ENCODE data around the gene ABLIM3.

ABLIM3 gene

DNA sequence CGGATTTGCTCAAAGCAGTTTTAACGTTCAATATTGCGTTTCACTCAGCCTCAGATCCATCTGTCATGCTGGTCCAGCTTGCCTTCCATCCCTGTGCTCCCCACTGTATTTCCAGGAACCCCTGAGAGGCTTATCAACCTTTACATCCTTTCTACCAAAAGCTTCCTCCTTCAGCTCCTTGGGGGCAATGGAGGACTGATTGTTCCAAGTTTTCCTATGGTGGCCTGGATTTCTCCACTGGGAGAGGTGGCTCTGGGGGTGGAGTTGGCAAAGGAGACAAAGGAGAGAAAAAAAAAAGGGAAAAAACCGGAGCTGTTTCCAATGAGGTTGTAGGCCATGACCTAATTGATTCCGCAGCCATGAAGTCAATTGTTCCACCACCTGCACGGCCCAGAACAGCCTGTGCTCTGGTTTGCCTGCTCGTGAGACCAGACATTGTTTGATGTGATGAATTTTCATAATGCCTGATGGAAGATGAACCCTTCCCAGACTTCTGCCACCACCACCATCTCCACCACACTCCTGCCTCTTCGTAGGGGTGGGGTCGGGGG is 54.1 kb downstream of the ABLIM3 start:
- no peak for DNase-seq

DNA sequence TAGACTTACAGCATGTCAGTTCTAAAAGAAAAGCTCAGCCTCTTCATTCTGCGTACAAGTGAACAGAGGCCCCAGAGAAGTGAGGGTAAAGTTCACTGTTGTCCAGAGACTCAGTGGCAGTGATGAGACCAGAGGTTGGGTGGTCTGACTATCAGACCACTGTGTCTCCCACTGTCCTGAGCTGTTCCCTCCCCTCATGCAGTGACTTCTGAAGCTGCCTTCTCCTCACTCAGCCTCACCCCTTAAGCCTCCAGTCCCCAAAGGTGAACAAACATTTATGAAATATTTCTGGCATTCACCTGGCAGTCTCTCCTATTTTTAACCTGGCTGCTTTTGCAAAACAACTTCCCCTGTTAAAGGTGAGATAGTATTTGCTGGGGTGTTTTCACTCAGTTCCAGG is 54.7 kb downstream of the ABLIM3 start:
- DNase-seq, result no peak

DNA sequence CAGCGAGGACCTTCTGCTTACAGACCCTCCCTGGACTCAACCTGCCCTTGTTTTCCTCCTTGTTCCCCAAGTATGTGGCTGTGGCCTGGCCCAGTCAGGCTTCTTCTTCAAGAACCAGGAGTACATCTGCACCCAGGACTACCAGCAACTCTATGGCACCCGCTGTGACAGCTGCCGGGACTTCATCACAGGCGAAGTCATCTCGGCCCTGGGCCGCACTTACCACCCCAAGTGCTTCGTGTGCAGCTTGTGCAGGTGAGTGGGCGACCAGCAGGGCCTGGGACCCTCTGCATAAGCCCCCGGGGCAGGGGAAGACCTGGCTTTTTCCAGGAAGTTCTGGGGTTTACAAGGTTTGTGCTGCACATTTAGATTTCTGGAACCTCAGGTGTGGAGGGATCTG is 56.9 kb downstream of the ABLIM3 start:
- no peak for DNase-seq

DNA sequence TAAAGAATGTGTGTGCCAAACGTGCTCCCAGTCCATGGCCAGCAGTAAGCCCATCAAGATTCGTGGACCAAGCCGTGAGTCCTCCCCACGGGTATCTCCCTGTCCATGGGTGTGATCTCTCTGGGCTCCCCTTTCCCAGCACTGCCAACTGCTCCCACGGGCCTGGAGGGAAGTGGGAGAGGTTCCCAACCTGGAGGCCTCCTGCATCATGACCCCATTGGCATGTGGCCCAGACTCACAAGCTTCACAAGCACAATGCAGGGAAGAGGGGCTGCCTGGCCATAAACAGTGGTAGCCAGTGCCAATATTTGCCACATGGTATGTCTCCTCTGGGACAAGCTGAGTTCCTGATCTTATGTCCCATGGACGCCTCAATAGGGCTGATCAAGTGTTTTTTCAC is 59.1 kb downstream of the ABLIM3 start:
- DNase-seq, result no peak

DNA sequence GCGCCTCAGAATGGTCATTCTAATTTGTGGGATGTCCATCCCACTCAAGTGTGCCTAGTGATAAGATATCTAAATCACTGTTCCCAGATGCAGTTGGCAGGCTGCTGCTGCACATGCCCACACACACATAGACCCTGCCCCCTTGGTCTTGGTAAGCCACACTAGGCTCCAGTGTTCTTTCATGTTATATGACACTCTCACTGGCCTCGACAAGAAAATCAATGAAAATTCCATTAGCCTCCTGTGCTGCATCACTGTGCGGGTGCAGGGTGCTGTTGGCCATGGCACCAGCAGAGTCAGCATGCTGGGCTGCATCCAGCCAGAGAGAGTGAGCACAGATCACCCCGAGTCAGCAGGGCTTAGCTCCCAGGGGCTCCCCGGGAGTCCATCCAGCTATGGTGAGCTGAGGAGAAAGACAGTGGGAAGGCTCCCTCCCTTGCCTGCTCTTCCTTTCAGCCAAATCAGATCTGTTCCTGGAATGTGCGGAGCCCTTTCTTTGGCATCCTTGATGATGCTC is 59.9 kb downstream of the ABLIM3 start:
- DNase-seq, result no peak

DNA sequence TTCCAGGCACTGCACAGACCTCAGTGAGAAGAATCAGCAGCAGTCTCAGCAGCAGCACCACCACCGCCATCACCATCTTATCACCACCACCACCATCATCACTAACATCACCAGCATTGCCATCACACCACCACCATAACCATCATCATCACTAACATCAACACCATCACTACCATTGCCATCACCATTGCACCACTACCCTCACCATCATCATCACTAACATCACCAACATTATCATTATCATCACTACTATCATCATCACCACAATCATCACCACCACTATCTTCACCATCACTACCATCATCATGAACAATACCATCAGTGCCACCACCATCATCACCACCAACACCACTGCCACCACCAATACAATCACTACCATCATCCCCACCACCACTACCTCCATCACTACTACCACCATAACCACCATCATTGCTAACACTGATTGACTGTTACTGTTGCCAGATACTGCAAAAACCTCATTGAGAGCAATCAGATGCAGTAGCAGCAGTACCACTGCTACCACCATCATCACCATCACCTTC is 61.7 kb downstream of the ABLIM3 start:
- no peak for DNase-seq

DNA sequence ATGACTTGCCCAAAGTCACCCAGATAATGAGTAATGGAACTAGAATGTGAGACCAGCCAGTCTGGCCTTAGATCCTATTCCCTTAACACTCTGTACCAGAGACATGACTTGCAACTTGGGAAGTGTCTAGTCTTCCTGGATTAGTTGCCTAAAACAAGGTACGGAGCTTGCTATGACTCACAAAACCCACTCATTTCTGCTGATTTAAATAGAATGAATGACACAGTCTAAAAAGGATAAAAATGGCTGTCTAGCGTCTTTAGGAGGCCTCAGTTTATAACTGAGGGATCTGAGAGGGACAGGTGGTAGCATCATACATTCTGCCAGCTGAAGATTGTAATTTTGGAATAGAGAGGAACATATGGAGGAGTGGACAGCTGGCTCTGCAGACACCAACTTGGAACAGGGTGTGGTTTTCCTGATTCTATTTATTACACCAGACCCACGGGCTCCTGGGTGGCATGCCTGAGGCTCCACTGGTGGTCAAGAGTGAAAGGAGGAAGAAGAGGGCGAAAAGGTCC is 62.7 kb downstream of the ABLIM3 start:
- DNase-seq, result no peak

DNA sequence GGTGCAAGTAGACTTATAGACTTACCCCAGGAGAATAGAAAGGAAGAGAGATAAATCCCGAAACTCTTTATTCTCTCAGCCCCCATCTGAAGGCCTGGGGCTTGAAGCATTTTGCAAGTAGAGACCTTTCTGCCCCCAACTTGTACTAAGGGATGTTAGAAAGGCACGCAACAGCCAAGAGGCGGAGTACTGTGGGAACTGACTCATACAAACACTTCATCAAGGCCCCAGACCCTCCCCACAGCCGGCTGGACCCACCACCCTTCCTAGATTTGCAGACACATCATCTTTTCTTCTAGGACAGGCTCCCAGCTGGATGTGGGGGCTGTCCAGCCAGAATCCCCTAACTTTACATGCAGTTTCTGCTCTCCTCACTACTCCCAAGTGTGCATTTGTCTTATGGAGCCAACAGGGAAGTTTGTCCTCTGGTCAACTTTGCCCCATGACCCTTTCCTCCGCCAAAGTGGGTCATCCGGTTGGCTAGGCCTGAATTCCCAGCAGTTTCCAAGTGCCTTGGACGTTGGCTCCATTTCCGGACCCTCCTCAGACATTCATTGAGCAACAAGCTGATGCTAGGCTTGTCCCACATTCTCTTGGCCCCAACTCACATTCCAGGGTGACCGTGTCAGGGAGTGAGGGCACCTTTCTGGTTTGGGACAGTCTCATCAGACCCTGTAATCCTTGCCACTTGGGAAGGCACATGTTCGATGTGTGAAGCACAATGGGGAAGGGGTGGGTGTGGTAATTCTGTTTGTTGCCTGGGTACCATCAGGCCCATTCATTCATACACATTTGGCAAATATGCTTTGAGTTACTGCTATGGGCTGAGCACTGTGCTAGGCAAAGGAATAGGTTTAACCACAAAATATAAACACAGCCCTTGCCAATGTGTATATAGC is 64.6 kb downstream of the ABLIM3 start:
- no peak for DNase-seq

DNA sequence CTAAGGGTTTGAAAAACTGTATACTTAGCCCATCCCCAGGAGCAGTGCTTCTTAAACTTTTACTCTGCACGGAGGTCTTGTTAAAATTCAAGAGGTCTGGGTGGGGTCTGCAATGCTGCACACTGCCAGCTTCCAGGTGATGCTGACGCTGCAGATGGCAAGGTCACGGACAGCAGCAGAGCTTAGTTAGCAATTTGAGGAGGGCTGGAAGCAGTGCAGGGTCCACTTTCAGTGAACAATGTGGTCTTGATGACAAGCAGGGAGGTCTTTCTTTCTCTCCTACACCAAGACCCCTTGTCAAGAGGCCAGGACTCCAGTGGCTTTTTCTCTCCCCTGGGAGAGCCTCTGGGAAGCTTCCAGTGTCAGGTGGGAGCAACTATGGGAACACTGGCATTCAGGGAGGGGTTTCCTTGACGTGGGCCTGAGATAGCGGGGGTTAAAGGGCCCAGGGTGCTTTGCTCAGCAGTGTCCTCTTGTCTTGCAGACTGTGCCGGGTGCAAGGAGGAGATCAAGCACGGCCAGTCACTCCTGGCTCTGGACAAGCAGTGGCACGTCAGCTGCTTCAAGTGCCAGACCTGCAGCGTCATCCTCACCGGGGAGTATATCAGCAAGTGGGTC is 65.3 kb downstream of the ABLIM3 start:
- DNase-seq, result no peak

DNA sequence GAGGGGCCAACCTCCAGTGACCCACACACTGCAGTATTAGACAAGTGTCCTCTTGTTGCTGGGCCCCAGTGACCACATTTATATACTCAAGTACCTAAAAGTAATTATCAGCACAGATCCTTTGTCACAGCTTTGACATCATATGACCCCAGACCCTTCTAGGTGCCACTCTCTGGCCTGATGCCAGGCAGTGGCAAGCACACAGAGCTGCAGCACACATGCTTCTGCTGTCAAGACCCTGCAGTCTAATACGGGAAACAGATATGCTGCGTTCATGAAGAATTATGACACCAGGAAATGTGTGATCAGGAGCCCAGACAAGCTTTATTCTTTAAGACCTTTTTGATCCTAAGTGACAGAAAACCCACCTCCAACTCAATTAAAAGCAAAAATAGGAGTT is 66.5 kb downstream of the ABLIM3 start:
- no peak for DNase-seq

DNA sequence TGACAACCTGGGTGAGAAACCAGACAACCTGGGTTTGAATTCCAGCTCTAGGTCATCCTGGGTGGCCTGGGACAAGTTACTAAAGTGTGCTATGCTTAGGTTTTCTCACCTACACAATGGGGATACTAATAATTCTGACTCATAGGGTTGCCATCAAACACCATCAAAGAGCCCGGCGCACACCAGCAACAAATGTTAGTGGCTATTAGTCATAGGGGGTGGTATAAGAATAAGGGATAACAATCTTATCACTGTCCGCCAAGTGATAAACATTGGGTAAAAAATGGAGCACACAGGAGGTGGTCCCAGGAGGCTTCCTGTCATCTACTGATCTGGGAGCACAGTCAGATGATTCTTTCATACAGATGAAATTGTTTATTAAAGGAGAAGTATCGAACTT is 68.9 kb downstream of the ABLIM3 start:
- no peak for DNase-seq

DNA sequence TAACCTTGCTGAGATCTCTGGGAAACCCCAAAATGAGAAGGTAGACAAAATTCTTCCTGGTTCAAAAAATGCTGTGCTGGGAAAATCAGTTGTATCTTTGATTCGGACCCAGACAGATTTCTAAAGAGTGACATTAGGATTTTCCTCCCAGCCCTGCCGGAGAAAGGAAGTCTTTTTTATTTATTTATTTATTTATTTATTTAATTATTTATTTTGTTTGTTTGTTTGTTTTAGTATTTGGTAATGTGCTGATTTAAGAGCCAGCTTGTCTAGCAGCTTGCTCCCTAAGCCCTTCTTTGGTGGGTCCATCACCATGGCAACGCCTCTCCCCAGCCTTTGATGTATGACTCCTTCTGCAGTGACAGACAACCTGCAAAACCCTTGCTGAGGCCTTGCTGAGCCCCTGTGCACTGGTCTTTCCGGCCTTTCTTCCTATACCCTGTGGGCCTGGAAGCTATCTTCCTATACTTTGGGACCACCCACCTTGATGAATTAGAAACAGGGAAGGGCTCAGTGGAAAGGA is 69.7 kb downstream of the ABLIM3 start:
- DNase-seq, result no peak

DNA sequence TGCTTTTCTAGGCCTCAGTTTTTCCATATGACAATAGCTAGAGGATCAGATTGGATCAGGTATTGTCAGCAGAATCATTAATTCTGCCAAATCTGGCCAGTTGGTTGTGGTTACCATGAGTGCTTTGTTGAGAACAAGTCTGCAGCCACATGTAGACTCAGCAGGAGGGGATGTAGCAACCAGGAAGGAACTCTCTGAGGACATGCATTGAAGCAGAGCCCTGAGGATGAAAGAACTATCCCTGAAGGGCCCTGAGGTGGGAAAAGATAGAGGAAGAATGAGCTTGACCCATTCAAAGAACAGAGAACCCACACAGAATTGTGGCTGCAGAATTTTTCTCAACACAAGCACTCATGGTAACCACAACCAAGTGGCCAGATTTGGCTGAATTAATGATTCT is 70.3 kb downstream of the ABLIM3 start:
- DNase-seq, result no peak

DNA sequence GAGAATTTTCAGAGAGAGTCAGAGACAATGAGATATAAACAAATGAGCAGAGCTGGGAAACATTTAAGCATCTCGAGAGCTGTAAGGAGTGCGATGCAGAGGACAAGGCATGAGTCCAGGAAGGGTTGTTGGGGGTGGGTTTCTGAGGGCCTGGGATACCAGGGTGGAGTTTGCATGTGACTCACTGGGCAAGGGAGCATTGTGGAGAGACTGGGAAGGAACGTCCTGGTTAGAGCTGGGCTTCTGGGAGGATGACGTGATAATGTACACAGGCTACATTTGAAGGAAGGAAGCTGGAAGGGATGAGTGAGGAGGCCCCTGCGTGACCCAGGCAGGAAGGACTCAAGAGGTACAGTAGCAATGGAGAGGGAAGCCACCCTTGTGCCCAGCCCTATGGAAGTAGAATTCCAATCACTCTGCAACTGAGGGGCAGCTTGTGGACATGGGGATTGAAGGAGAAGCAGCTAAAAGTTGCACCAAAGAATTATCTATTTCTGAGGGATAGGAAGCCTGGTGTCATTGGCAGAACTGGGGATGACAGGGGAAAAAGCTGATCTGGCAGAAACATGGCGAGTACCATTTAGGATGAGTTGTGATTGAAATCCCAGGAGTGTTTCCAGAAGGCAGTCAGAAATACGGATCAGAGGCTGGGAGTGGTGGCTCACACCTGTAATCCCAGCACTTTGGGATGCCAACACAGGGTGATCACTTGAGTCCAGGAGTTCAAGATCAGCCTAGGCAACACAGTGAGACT is 71.1 kb downstream of the ABLIM3 start:
- no peak for DNase-seq

DNA sequence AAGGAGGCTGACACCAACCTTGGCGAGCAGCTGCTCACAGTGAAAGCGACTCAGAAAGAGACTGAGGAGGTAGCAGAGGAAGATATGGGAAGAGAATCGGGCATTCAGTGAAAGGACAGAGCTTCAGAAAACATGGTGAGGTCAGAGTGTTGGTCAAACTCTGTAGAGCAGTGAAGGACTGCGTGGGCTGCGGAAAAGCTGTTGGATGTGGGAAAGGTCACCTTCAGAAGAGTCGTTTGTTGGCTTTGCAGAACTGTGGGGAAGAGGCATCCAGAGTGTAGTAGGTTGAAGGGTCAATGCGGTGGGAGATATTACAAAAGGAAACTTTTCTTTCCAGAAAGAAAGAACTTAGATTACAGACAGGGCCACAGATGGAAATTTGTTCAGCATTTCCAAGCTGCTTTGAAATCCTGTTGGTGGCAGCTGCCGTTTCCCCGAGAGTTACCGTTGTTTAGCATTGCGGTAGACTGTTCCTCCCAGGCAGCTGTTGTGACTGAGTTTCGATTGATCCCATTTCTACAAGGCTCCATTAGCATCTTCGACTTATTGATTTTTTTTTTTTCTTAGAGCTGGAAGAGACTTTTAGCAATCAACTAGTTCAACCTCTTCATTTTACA is 72.1 kb downstream of the ABLIM3 start:
- no peak for DNase-seq

DNA sequence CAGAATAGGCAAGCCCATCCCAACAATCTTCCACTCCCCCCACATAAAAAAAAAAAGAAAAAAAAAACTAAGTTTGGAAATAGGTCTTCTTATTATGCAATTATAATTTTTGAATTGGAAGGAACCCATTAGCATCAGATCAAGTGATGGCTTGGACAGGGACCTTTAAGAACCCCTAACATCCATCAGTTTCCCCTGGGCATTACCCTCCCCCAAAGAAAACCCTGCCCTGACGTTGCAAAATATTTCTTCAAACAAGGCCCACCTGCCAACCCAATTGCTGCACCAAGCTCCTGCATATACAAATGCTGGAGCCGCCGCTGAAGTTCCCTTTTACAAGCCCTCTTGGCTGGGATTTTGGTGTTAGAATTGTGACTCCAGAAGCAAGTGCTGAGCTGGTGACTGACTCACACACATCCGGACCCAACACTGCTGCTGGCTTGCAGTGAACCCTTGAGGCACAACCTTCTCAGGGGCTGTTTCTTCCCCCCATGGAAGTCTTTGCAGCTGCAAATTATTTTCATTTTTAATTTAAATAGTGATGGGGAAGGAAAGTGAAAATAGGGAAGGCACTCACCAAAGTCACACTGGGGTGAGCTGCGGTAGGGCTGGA is 74.3 kb downstream of the ABLIM3 start:
- DNase-seq, result no peak

DNA sequence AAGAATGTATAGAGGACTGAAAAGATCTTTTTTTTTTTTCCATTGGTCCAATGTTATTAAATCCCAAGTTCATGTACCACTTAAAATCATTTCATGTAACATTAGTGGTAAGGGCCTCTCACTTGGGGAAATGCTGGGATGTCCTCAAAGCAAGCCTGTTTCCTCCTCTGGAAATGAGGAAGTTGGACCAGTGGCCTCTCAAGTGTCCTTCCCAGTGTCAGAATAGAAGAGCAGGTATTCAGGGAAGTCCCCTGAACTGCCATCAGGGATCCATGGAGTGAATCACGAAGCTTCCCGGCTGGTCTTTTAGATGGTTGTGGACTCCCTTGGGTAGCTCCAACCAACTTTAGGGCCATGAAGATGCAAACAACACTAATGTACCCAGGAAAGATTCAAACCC is 75.2 kb downstream of the ABLIM3 start:
- no peak for DNase-seq

DNA sequence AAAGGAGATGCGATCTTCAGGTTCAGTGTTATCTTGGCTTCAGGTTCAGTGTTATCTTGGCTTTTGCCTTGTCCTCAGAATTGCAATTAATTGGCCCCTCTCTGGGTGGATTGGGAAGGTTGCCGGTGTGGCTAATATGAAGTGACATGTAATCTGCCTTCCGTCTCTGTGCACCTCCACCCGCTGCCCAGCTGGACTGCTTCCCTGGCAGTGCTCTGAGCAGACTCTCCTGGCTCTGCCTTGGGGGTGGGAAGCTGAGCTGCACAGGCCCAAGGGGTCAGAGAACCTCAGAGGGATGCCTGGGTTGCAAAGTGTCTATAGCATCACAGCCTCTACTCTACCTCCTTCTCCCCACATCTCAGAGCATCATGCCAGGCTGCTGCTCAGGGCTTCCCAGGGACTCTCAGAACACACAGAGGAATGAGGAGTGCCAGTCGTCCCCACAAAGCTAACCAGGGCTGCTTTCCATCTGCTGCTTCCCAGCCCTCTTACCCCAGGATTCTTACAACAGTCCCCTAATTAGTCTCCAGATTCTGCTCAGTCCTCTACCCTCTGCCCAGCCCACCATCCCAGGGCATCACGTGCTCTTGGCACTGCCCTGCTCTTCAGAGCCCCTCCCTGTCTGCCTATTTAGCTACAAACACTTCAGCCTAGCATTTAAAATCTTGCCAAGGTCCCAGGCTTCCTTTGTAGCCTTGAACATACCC is 76.0 kb downstream of the ABLIM3 start:
- no peak for DNase-seq

DNA sequence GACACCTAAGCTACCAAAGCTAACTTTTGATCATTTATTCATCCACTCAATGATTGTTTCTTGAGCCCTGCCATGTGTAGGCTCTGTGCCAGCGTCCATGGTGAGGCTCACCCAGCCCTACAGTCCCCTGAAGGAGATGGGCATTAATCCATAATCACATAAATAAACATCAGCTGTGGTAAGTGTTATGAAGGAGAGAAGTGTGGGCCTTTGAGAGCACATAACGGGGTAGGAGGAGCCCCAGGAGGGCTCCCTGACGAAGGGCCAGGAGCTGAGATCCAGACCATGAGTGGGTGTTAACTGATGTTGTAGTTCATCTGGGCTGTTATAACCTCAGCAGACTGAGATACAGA is 76.5 kb downstream of the ABLIM3 start:
- DNase-seq, result no peak

DNA sequence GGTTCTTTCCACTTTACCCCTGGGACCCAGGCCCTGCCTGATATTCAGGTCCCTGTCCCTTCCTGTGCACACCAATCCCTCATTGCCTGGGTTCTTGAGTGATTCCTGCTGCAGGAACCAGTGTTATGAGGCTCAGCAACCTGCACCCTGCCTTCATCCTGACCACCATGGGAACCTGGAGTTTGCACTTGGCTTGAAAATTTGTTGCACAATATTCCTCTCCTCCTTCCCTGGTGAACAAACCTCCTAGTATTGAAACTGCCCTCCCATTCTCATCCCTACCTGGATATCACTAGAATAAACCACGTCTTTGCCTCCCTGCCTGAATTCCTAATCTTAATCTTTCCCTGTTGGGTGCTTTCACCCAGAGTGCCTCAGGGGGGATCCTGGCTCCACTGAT is 78.3 kb downstream of the ABLIM3 start:
- no peak for DNase-seq

DNA sequence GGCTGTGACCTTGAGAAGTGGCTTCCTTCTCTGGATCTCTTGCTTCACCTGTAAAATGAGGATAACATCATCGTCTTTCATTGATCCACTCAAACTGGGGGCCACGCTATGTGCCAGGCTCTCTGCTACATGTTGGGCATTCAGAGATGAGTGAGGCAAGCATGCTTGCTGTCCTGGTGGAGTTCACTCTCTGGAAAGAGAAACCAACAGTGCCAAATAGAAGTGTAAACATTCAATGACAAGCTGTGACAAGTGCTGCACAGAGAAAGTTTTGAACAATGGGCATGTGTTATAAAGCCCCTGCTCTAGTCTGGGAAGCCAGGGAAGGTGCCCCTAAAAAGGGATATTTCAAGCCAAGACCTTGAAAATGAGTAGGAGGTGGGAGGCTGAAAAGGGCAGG is 79.5 kb downstream of the ABLIM3 start:
- no peak for DNase-seq

Measured in activated naive CD4-positive, alpha-beta T cell (primary cell).